Stimulated activated CD8-positive, alpha-beta memory T cell treated with anti-CD3 and anti-CD28 coated beads, Interleukin-15, amount 100 ng/mL, for 1 hour (primary cell): Measurements from ENCODE around the gene CACNG7.
"Not testable (repeated sequence)": the region's sequence is repeated elsewhere in the genome, so short reads cannot be mapped to it uniquely, and the experiment has no call there.

Experiments used
- DNase-seq: peaks from one replicate; pipeline ENCODE4 v3.0.0-alpha.2; 2020; ENCODE audit warnings: low read depth

Gene CACNG7, protein sequence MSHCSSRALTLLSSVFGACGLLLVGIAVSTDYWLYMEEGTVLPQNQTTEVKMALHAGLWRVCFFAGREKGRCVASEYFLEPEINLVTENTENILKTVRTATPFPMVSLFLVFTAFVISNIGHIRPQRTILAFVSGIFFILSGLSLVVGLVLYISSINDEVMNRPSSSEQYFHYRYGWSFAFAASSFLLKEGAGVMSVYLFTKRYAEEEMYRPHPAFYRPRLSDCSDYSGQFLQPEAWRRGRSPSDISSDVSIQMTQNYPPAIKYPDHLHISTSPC

DNA sequence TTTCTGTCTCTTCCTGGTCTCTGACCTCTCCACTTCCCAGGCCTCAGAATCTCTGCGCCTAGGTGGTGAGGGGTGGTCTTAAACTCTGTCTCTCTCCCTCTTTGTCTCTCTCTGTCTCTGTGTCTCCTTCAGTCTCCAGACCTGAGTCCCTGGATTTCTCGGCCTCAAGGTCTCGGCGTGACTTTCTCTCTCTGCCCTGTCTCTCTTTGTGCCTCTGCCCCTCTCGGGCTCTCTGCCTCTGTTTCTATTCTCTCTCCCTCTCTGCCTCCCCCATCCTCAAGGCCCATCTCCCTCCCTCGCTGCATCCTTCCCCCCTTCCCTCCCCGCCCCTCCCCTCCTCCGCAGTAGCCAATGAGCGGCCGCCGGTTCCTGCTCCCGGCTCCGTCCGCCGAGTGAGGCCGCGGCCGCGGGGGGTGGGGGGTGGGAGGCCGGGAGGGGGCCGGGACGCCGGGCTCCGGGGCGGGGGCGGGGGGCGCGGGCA is at the start of gene CACNG7:
Gene CACNG7, plus strand, starts transcription at position 344 of the 481 bp plus-strand sequence. CDS start 3,554 bp downstream, outside the sequence.
- no peak for DNase-seq

DNA sequence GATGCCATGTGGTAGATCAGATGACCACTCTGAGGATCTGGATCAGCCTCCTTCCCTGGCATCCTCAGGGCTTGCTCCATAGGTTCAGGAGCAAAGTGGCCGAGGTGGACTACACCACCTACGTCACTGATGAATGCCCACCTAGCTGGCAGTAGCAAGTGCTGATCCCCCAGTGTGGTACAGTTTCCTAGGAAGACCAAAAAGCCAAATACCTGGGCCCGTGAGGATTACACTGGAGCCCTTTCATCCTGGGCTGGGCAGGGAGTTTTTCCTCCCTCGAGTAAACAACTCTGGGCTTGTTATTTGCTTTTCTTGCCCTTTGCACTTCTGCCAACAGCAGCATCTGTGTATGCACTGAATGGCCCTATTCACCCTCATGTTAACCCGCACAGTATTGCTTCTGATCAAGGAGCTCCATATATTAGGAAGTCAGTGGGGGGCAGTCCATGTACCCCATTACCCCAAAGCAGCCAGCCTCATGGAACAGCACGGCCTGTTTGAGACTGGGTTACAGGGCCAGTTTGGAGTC is 44.7 kb upstream of the CACNG7 start:
- DNase-seq: no peak

DNA sequence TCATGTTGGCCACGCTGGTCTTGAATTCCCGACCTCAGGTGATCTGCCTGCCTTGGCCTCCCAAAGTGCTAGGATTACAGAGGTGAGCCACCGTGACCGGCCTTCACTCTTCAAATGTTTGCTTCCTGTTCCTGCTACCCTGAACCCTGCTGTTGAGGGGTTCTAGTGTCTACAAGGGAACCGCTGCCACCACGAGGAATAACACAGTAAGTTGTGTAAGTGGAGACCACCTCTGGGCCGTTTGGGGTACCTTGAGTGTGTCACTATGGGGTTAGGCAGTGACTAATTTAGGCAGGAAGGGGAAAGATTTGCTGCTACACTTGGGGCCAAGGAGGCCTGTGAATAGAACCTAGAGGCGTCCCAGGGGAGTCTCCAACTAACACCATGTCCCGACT is 43.6 kb upstream of the CACNG7 start:
- DNase-seq: no peak

DNA sequence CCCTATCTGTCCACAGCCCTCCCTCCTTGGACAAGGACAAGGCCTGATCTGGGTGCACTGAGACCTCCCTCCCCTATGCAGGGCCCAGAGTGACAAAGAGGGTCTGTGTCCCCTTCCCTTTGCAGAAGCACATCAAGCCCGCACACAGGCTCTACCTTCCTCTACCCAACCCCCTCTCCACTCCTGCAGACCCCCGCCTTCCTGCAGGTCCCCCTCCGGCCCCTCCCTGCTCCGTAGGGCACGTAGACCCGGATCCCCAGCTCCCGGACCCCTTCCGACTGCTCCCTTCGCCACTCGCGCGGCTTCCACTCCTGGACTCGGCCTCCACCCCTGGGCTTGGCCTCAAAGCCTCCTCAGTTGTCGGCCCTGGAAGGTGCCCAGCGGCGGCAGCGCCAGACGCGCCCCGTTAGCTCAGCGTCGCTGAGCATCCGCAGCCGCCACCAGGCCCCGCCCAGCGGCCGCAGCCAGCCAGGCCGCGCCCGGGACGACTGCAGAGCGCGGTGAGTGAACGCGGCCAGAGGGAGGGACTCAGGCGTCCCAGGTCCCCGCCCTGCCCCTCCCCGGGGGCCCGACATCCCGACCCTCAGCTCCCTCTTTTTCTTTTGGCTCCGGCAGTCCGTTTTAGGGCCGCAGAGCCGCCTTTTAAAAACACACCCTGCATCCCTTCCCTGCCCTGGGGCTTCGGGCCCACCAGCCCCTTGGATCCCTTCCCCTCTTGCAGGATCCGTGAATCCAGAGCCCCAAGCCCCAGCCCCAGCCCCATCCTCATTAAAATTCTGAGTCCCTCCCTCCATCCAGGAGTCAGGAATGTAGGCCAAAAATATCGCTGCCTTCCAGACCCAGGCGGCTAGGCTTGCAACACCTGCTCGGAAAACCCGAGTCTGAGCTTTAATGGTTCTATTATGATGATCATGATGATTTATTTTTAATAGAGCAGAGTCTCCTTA is 42.9 kb upstream of the CACNG7 start:
- DNase-seq: no peak

DNA sequence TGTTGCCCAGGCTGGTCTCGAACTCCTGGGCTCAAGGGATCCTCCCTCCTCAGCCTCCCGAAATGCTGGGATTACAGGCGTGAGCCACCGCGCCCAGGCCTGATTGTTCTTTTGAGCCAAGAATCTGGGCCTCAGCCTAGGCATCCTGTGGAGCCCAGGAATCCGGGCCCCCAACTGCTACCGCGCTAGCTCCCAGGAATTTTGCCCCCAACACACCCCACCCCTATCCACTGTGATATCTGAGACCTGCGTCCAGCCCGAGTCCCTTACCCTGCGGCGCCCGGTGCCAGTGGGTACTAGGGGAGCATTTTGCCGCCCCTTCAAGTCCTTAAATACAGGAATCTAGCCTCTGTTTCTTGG is 42.2 kb upstream of the CACNG7 start:
- DNase-seq: no peak

DNA sequence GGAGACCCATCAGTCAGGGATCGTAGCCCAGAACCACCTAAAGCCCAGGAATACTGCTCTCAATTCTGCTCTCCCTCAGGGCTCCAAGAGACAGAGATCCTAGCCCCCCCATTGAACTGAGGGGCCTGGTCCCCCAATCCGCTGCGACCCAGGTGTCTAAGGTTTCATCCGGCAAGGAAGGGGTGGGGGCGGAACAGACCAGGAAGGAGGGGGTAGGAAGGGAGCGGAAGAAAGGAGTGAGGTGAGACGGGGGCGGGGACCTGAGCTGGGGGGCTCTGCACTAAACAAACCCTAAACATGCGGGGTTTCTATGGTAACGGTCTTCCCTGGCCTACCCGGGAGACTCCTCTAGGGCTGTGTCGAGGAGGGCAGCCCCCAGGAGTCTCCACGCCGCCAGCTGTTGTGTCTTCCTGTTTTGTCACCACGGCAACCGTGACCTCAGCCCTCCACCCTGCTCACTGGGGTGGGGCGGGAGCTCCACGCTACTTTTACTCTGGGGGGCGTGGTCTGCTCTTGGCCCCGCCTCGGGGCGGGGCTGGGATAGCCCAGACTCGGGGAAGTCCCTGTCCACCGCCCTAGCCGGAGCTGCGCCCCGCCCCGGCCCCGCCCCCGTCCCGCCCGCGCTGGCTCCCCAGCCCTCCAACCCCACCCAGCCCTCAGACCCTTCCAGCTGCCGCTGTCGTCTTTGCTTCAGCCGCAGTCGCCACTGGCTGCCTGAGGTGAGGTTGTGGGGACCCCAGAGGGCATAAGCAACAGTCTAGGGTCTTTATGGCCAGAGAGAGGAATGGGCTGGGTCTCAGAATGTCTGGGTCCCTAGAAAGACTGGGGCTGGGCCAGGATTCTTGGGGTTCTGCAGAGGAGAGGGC is 41.6 kb upstream of the CACNG7 start, which contains the start of gene MYADM:
Gene MYADM, plus strand, starts transcription at position 659 of the 866 bp plus-strand sequence. CDS start 5,647 bp downstream, outside the sequence.
- peak; percentile 99 for DNase-seq

DNA sequence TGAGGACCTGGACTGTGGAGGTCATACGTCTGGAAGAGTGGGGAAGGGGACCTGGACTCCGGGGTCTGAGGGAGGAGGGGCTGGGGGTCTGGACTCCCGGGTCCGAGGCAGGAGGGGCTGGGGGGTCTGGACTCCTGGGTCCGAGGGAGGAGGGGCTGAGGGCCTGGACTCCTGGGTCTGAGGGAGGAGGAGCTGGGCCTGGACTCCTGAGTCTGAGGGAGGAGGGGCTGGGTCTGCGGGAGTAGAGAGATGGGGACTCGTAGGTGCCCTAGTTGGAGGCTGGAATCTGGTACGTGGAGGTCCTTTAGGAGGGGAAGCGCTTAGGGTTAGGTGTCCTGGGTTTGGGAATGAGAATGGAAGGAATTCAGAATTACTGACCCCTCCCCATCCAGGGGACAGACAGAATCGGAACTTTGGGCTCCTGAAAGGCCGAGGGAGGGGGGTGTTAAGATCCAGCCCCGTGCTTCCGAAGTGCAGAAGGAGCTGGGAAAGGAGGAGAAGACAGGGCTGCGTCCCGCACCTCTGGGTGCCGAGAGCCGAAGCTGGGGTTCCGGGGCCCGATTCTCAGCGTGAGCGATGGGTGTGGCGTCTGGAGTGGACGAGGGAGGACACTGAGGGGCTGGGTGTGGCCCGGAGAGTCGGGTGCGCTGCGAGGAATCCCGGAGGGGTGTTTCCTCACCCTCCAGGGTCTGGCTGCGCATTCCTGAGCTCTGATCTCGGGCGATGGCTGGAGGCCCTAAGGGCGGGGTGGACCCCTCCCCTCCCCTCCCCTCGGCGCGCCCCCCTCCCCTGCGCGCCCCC is 40.8 kb upstream of the CACNG7 start:
- DNase-seq: no peak

DNA sequence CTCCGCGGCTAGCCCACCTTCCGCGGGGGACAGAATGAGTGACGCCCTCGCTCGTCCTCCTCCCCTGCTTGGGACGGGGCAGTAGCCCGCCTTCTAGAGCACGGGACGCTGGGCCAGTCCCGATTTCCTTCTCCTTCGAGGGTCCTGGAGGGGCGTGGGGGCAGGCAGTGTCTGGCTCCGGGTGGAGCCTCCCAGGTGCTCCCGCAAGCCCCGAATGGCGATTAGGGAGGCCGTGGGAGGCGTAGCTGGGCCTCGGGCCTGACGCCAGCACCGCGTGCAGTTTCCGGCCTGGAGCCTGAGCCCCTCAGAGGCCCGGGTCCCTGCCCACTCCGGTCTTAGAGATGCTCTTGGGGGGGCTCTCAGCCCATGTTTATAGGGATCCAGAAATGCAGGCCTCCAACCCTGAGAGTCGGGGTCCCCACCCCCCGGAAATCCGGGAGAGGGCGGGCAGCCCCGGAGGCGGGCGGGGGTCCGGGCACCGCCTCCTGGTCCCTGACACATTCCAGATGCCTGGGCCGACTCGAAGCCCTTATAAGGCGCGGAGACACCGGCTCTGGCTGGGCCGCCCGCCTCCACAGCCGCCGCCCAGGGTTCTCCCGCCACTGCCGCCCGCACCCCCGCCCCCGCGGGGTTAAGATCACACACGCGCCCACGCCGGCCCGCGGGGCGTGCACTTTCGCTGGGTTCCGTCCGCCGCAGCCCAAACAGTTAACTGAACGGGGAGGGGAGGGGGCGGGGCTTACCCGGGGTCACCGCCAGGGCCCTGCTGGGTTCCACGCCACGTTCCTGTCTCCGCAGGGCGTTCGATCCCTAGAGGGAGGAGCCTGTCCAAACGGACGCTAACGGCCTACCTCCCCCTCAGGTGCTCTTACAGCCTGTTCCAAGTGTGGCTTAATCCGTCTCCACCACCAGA is 39.9 kb upstream of the CACNG7 start:
- peak; percentile 69 for DNase-seq

DNA sequence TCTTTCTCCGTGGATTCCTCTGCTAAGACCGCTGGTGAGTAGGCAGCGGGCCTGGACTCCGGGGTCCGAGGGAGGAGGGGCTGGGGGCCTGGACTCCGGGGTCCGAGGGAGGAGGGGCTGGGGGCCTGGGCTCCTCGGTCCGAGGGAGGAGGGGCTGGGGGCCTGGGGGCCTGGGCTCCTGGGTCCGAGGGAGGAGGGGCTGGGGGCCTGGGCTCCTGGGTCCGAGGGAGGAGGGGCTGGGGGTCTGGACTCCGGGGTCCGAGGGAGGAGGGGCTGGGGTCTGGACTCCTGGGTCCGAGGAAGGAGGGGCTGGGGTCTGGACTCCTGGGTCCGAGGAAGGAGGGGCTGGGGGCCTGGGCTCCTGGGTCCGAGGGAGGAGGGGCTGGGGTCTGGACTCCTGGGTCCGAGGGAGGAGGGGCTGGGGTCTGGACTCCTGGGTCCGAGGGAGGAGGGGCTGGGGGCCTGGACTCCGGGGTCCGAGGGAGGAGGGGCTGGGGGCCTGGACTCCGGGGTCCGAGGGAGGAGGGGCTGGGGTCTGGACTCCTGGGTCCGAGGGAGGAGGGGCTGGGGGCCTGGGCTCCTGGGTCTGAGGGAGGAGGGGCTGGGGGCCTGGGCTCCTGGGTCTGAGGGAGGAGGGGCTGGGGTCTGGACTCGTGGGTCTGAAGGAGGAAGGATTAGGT is 39.1 kb upstream of the CACNG7 start:
- DNase-seq: not testable (repeated sequence)

DNA sequence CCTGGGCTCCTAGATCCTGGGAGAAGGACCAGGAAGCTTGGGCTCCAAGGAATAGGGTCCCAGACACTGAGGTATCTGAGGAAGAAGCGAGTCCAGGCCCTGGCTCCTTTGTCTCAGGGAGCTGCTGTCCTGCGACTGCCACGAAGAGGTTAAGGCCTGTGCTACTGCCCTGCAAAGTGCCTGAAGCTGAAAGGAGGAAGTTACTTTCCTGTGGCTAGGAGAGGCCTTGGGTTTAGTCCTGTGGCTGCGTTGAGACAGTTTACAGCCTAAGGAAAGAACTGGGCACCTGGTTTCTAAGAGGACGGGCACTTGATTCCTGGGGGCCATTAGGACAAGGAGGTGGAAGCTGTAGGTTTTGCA is 38.6 kb upstream of the CACNG7 start:
- no peak for DNase-seq

DNA sequence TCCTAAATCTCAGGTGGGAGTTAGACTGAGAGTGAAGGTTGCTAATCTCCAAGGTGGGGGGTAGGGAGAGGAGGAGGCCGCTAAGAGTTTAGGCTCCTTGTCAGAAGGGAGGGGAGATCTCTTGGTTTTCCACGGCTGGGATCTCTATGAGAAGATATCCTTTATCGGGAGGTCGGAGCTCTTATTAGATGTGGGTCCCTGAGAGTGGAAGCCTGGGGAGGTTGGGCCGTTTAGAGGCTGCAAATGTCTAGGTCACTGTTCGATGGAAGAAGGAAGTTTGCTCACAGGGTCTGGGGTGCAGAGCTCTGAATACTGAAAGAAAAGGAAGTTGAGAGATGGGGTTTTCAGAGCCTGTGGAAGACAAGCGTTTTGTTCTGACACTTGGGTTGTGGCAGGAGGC is 37.6 kb upstream of the CACNG7 start:
- no peak for DNase-seq

DNA sequence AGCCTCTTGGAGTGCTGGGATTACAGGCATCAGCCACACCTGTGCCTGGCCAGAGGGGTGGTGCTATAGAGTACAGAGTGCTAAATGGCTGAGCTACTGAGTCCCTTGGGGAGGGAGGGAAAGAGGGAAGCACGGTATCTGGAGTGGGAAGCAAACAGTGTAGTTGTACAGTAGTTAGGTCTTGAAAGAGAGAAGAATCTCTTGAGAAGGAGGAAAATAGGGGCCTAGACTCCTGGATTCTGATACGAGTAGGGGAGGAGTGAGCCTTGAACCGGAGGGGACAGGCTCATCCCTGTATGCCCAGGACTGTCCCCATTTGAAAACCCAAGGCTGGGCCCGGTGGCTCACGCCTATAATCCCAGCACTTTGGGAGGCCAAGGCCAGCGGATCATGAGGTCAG is 36.3 kb upstream of the CACNG7 start:
- DNase-seq: no peak

DNA sequence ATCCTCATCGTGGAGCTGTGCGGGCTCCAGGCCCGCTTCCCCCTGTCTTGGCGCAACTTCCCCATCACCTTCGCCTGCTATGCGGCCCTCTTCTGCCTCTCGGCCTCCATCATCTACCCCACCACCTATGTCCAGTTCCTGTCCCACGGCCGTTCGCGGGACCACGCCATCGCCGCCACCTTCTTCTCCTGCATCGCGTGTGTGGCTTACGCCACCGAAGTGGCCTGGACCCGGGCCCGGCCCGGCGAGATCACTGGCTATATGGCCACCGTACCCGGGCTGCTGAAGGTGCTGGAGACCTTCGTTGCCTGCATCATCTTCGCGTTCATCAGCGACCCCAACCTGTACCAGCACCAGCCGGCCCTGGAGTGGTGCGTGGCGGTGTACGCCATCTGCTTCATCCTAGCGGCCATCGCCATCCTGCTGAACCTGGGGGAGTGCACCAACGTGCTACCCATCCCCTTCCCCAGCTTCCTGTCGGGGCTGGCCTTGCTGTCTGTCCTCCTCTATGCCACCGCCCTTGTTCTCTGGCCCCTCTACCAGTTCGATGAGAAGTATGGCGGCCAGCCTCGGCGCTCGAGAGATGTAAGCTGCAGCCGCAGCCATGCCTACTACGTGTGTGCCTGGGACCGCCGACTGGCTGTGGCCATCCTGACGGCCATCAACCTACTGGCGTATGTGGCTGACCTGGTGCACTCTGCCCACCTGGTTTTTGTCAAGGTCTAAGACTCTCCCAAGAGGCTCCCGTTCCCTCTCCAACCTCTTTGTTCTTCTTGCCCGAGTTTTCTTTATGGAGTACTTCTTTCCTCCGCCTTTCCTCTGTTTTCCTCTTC is 35.1 kb upstream of the CACNG7 start:
- no peak for DNase-seq

DNA sequence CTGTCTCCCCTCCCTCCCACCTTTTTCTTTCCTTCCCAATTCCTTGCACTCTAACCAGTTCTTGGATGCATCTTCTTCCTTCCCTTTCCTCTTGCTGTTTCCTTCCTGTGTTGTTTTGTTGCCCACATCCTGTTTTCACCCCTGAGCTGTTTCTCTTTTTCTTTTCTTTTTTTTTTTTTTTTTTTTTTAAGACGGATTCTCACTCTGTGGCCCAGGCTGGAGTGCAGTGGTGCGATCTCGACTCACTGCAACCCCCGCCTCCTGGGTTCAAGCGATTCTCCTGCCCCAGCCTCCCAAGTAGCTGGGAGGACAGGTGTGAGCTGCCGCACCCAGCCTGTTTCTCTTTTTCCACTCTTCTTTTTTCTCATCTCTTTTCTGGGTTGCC is 34.5 kb upstream of the CACNG7 start:
- no peak for DNase-seq

DNA sequence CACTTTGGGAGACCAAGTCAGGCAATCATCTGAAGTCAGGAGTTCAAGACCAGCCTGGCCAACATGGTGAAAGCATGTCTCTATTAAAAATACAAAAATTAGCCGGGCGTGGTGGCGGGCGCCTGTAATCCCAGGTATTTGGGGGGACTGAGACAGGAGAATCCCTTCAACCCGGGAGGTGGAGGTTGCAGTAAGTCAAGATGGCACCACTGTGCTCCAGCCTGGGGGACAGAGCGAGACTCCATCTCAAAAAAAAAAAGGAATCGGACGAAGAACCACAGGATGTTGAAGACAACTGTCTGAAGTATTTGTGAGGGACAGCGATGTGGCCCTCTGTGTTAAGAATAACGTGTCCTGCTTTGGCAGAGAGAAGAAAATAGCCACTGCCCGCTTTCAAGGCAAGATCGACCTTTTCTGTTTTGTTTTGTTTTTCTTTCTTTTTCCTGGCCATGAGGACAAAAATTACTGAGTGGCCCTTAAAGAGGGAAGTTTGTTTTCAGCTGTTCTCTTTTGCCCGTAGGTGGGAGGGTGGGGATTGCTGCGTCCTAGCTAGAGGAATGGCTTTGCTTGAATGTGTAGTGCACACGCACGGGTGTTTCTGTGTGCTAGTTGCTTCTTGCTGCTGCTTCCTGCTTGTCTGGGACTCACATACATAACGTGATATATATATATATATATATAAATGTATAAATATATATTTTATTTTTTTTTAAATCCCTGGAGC is 33.3 kb upstream of the CACNG7 start:
- DNase-seq: no peak

DNA sequence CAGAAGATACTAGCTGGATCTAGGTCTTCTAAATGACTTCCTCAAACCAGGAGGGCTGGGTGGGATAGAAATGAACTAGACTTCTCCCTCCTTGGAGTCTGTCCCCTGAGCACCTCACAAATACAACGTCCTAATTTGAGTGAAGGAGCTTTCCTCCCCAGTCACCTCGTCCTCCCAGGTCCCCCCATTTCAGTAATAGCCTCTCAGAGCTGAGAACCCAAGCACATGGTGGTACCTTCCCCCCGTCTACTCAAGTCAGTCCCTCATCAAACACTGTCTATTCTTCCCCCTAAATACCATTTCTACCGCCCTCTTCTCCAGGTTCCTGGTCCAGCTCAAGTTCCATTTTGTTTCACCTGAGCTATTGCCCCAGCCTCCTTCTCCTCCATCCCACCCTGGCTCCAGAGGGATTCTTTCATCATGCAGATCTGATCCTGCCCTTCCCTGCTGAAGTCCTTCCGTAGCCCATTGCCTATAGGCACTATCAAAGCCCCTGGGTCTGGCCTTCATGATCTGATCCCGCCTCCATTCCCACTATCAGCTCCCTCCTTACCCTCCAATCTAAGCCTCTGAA is 32.3 kb upstream of the CACNG7 start:
- no peak for DNase-seq

DNA sequence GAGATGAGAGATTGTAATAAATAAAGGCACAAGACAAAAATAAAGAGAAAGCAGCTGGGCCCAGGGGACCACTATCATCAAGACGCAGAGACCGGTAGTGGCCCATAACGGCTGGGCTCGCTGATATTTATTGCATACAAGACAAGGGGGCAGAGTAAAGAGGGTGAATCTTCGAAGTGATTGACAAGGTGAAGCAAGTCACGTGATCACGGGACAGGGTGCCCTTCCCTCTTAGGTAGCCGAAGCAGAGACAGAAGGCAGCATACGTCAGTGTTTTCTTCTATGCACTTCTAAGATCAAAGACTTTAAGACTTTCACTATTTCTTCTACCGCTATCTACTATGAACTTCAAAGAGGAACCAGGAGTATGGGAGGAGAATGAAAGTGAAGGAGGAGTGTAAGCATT is 31.7 kb upstream of the CACNG7 start:
- no peak for DNase-seq

DNA sequence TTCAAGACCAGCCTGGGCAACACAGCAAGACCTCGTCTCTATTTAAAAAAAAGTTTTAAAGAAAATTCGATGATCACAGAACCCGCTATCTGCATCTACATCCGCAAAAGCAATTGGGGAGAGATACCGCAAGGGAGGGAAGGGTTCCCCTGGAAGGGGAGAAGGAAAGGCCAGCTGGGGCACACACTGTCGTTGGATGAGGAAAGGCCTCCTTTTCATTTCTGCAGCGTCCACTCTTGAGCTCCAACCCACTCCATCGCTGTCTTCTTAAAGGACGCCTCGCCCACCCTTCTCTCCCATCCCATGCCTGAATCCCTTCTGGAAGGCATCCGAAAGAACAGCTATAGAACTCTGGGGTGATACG is 30.3 kb upstream of the CACNG7 start:
- no peak for DNase-seq
